ENCODE results near the gene SLCO3A1.

SLCO3A1 gene

GRCh38 chr15:92100301-92100700 is 246.8 kb downstream of the SLCO3A1 start:
- DNase-seq (ENCODE audit: low read depth in 3 of 3) = no peak

- no peak for DNase-seq (ENCODE audit: low read depth in 3 of 3)
These were observed 247.2 kb downstream of the SLCO3A1 start for GRCh38 chr15:92100751-92101150.

- no peak for DNase-seq (ENCODE audit: low read depth in 3 of 3)
These were observed 248.3 kb downstream of the SLCO3A1 start for GRCh38 chr15:92101708-92102394.

- no peak for DNase-seq (ENCODE audit: low read depth in 3 of 3)
These were observed 248.9 kb downstream of the SLCO3A1 start for GRCh38 chr15:92102395-92102755.

- DNase-seq (ENCODE audit: low read depth in 3 of 3) = no peak
These were observed 250.6 kb downstream of the SLCO3A1 start for GRCh38 chr15:92104072-92104471.

- DNase-seq (ENCODE audit: low read depth in 3 of 3) = no peak
These were observed 252.1 kb downstream of the SLCO3A1 start for GRCh38 chr15:92105611-92106010.

GRCh38 chr15:92107510-92107909 is 254.0 kb downstream of the SLCO3A1 start:
- no peak for DNase-seq (ENCODE audit: low read depth in 3 of 3)

GRCh38 chr15:92109191-92109873 is 255.8 kb downstream of the SLCO3A1 start:
- no peak for DNase-seq (ENCODE audit: low read depth in 3 of 3)

GRCh38 chr15:92111291-92111690 is 257.8 kb downstream of the SLCO3A1 start:
- no peak for DNase-seq (ENCODE audit: low read depth in 3 of 3)

- no peak for DNase-seq (ENCODE audit: low read depth in 3 of 3)
These were observed 258.2 kb downstream of the SLCO3A1 start for GRCh38 chr15:92111751-92112150.

- no peak for DNase-seq (ENCODE audit: low read depth in 3 of 3)
These were observed 258.7 kb downstream of the SLCO3A1 start for GRCh38 chr15:92112180-92112579.

- DNase-seq (ENCODE audit: low read depth in 3 of 3) = no peak
These were observed 259.2 kb downstream of the SLCO3A1 start for GRCh38 chr15:92112711-92113110.

- DNase-seq (ENCODE audit: low read depth in 3 of 3) = no peak
These were observed 260.3 kb downstream of the SLCO3A1 start for GRCh38 chr15:92113832-92114231.

- DNase-seq (ENCODE audit: low read depth in 3 of 3) = no peak
These were observed 262.3 kb downstream of the SLCO3A1 start for GRCh38 chr15:92115834-92116233.

- DNase-seq (ENCODE audit: low read depth in 3 of 3) = no peak
These were observed 262.8 kb downstream of the SLCO3A1 start for GRCh38 chr15:92116330-92116729.

- DNase-seq (ENCODE audit: low read depth in 3 of 3) = no peak
These were observed 263.8 kb downstream of the SLCO3A1 start for GRCh38 chr15:92117261-92117731.

- no peak for DNase-seq (ENCODE audit: low read depth in 3 of 3)
These were observed 264.8 kb downstream of the SLCO3A1 start for GRCh38 chr15:92118162-92118935.

- DNase-seq (ENCODE audit: low read depth in 3 of 3) = no peak
These were observed 265.4 kb downstream of the SLCO3A1 start for GRCh38 chr15:92118936-92119325.

GRCh38 chr15:92120094-92120795 is 266.7 kb downstream of the SLCO3A1 start:
- DNase-seq (ENCODE audit: low read depth in 3 of 3) = no peak

GRCh38 chr15:92121047-92121446 is 267.5 kb downstream of the SLCO3A1 start:
- no peak for DNase-seq (ENCODE audit: low read depth in 3 of 3)

- DNase-seq (ENCODE audit: low read depth in 3 of 3) = no peak
These were observed 268.8 kb downstream of the SLCO3A1 start for GRCh38 chr15:92122259-92122658.
